ENCODE results near the gene TTC32. TPM values are rescaled to one million over a fixed set of nuclear protein-coding genes. Genes with fewer than 3 reads are reported as not detected.
"Not testable (repeated sequence)": the region's sequence is repeated elsewhere in the genome, so short reads cannot be mapped to it uniquely, and the experiment has no call there.

The TTC32 gene
- total and polyA plus RNA-seq, 2 experiments from 2014 or later, result 23.0 to 36.3 TPM

- no peaks in the 10 kb centered on the region for H3K9me3 ChIP-seq (ENCODE audit: low read depth)
- H3K27me3 ChIP-seq, result no peaks in the 10 kb centered on the region
- no peaks in the 10 kb centered on the region for H3K4me1 ChIP-seq (ENCODE audit: low read depth)
- no peaks in the 10 kb centered on the region for H3K36me3 ChIP-seq
- H3K4me3 ChIP-seq, result no peak overlapping the region
- TF ChIP-seq CTCF (IDR thresholded peaks at IDR 0.05; ENCODE audit: low read depth, low read length), result no peak
- no peak for DNase-seq (ENCODE audit: low read depth in 1 of 2, low spot score in 1 of 2)
- H3K27ac ChIP-seq, result no peak overlapping the region
Measured at GRCh38 chr2:19882286-19882685, 19.5 kb downstream of the TTC32 start.

- no peak overlapping the region for H3K27ac ChIP-seq
- TF ChIP-seq CTCF (IDR thresholded peaks at IDR 0.05; ENCODE audit: low read depth, low read length), result no peak
- H3K27me3 ChIP-seq, result no peaks in the 10 kb centered on the region
- DNase-seq (ENCODE audit: low read depth in 1 of 2, low spot score in 1 of 2), result no peak
- no peaks in the 10 kb centered on the region for H3K36me3 ChIP-seq
- H3K9me3 ChIP-seq (ENCODE audit: low read depth), result no peaks in the 10 kb centered on the region
- H3K4me1 ChIP-seq (ENCODE audit: low read depth), result no peaks in the 10 kb centered on the region
- no peak overlapping the region for H3K4me3 ChIP-seq
Measured at GRCh38 chr2:19881908-19882265, 19.9 kb downstream of the TTC32 start.

GRCh38 chr2:19881221-19881907, 20.4 kb downstream of the TTC32 start:
- DNase-seq (ENCODE audit: low read depth in 1 of 2, low spot score in 1 of 2), result no peak
- TF ChIP-seq CTCF (IDR thresholded peaks at IDR 0.05; ENCODE audit: low read depth, low read length), result no peak
- Histone ChIP-seq H3K4me1 (ENCODE audit: low read depth) (no peaks in the 10 kb centered on the region), H3K36me3 (no peaks in the 10 kb centered on the region), H3K27me3 (no peaks in the 10 kb centered on the region), H3K4me3 (no peak overlapping the region), H3K9me3 (ENCODE audit: low read depth) (no peaks in the 10 kb centered on the region), H3K27ac (no peak overlapping the region)

GRCh38 chr2:19880191-19880590, 21.6 kb downstream of the TTC32 start:
- not testable (repeated sequence) for H3K27me3 ChIP-seq; H3K4me1 ChIP-seq (ENCODE audit: low read depth); H3K27ac ChIP-seq; H3K9me3 ChIP-seq (ENCODE audit: low read depth); H3K36me3 ChIP-seq; DNase-seq (ENCODE audit: low read depth in 1 of 2, low spot score in 1 of 2); H3K4me3 ChIP-seq

GRCh38 chr2:19879120-19879519, 22.7 kb downstream of the TTC32 start:
- Histone ChIP-seq H3K36me3 (no peaks in the 10 kb centered on the region), H3K4me1 (ENCODE audit: low read depth) (no peaks in the 10 kb centered on the region), H3K9me3 (ENCODE audit: low read depth) (no peaks in the 10 kb centered on the region), H3K27me3 (no peaks in the 10 kb centered on the region), H3K4me3 (no peak overlapping the region), H3K27ac (no peak overlapping the region)
- no peak for TF ChIP-seq CTCF (IDR thresholded peaks at IDR 0.05; ENCODE audit: low read depth, low read length)
- no peak for DNase-seq (ENCODE audit: low read depth in 1 of 2, low spot score in 1 of 2)

- Histone ChIP-seq H3K27ac (no peak overlapping the region), H3K4me3 (no peak overlapping the region)
- DNase-seq (ENCODE audit: low read depth in 1 of 2, low spot score in 1 of 2), result no peak
Measured at GRCh38 chr2:19878268-19879046, 23.3 kb downstream of the TTC32 start.

More at GRCh38 chr2:19878268-19879046, 23.3 kb downstream of the TTC32 start:
- no peaks in the 10 kb centered on the region for H3K4me1 ChIP-seq (ENCODE audit: low read depth)
- H3K9me3 ChIP-seq (ENCODE audit: low read depth), result no peaks in the 10 kb centered on the region
- H3K27me3 ChIP-seq, result no peaks in the 10 kb centered on the region
- no peaks in the 10 kb centered on the region for H3K36me3 ChIP-seq
- TF ChIP-seq CTCF (IDR thresholded peaks at IDR 0.05; ENCODE audit: low read depth, low read length), result no peak

Measured in cardiac muscle cell (in vitro differentiated cells and primary cell).